SK-N-SH treated with all-trans-retinoic acid at 6 μM for 48 hours (cell line): Measurements from ENCODE around the gene ZNF24.

Source experiments
- CSDC2 ChIP-seq: fragments of 250-450 bp; sonication (Bioruptor Pico); IDR thresholded peaks from 2 replicates; pipeline ENCODE4 v1.5.0; 2020; ENCODE audit warnings: mild to moderate bottlenecking, moderate library complexity
- RARB ChIP-seq: fragments of 250-450 bp; sonication (Bioruptor Pico); IDR thresholded peaks from 2 replicates; pipeline ENCODE4 v1.8.0; 2021; ENCODE audit warnings: mild to moderate bottlenecking, moderate library complexity
- SNAI2 ChIP-seq: fragments of 250-450 bp; sonication (Bioruptor Pico); IDR thresholded peaks from 2 replicates; pipeline ENCODE4 v1.5.0; 2020; ENCODE audit warnings: mild to moderate bottlenecking, moderate library complexity
- TCF4 ChIP-seq: fragments of 250-450 bp; sonication (Bioruptor Pico); IDR thresholded peaks from 2 replicates; pipeline ENCODE4 v1.8.0; 2021; ENCODE audit warnings: mild to moderate bottlenecking, moderate library complexity, borderline replicate concordance
- ZFP30 ChIP-seq: fragments of 450-650 bp; formaldehyde crosslinking; IDR thresholded peaks from 2 replicates; pipeline ENCODE4 v1.5.0; 2022; ENCODE audit warnings: mild to moderate bottlenecking, moderate library complexity
- TF ChIP-seq, protein P1 (sequence below): fragments of 250-450 bp; sonication (Bioruptor Pico); IDR thresholded peaks from 2 replicates; pipeline ENCODE4 v1.8.0; 2020; ENCODE audit warnings: mild to moderate bottlenecking, moderate library complexity, borderline replicate concordance

DNA sequence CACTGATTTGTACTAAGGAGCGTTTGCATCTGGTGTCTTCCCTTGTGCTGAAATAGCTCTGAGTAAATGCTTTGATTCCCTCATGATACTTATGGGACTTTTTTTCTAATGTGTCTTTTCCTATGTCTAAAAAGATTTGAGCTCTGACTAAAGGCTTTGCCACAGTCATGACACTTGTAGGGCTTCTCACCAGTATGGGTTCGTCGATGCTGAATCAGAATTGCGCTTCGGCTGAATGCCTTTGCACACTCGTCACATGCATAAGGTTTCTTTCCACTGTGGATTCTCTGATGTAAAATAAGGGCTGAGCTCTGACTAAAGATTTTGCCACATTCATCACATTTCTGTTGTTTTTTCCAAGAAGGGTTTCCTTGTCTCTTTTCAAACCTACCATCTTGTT, 24.9 kb upstream of the ZNF24 start:
- TF ChIP-seq CSDC2 (no peak), RARB (CRISPR knock-in tag) (no peak), TCF4 (CRISPR knock-in tag) (no peak), SNAI2 (CRISPR knock-in tag) (no peak), ZFP30 (no peak)
- TF ChIP-seq, protein P1, sequence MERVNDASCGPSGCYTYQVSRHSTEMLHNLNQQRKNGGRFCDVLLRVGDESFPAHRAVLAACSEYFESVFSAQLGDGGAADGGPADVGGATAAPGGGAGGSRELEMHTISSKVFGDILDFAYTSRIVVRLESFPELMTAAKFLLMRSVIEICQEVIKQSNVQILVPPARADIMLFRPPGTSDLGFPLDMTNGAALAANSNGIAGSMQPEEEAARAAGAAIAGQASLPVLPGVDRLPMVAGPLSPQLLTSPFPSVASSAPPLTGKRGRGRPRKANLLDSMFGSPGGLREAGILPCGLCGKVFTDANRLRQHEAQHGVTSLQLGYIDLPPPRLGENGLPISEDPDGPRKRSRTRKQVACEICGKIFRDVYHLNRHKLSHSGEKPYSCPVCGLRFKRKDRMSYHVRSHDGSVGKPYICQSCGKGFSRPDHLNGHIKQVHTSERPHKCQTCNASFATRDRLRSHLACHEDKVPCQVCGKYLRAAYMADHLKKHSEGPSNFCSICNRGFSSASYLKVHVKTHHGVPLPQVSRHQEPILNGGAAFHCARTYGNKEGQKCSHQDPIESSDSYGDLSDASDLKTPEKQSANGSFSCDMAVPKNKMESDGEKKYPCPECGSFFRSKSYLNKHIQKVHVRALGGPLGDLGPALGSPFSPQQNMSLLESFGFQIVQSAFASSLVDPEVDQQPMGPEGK (CRISPR knock-in tag), result no peak
